HL-60/S4 treated with retinoic acid at 250 ng/mL for 4 days and 3 days (cell line): ENCODE measurements around the gene MRNIP.
"Not testable (repeated sequence)": the region's sequence is repeated elsewhere in the genome, so short reads cannot be mapped to it uniquely, and the experiment has no call there.

Source experiments
- in situ Hi-C: fragments of 300-500 bp; cut with MboI; formaldehyde crosslinking; loops from 2 replicates; pipeline ENCODE4 v1.7.0; 2022; ENCODE audit warnings: low sequenced_read_pairs

MRNIP gene

DNA sequence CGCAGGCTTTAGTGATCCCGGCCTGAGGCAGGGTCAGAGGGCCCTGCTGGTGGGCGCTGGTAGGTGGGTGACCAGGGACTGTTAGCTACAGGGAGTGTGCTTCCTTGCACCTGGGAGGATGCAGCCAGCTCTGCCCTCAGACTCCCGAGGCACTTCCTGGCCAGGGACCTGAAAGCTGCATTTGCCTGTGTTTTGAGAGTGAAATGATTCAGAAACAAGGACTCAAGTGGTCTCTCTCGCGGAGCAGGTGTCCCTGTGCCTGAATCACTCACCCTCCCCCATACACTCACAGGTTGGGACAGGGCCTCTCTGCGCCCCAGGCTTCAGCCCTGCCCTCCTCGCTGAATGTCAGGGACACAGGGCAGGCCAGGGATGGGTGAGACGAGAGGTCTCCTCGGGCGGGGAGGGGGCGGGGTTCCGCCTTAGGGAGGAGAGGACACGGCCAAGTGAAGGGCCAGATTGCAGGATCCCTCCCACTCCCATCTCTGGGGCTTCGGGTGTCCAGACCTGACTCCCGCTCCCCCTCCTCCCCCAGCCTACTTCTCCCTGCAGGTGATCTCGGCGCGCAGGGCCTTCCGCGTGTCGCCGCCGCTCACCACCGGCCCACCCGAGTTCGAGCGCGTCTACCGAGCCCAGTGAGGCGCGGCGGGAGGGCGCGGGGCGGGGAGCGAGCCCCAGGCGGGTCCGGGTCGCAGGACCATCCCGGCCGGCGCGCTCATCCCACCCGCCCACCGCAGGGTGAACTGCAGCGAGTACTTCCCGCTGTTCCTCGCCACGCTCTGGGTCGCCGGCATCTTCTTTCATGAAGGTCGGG lies 63.4 kb downstream of the MRNIP start:
- in situ Hi-C loops = no loop called here

DNA sequence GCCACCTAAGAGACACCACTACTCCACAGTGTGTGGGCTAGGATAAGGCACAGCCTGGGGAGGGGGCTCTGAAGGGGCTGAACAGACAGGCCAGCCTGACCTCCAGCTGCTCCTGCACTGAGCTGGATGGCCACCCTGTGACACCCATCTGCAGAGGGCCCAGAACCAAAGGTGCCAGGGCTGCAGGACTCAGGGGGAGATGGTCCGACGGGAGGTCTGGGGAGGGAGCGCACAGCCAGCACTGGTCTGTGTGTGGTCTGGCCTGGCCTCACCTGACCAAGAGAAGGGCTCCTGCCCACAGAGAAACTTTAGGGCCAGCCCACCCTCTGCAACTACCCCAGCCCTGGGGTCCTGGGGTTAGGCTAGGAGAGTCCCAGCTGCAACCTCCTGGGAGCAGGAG lies 64.0 kb downstream of the MRNIP start:
- in situ Hi-C loops = no loop called here

DNA sequence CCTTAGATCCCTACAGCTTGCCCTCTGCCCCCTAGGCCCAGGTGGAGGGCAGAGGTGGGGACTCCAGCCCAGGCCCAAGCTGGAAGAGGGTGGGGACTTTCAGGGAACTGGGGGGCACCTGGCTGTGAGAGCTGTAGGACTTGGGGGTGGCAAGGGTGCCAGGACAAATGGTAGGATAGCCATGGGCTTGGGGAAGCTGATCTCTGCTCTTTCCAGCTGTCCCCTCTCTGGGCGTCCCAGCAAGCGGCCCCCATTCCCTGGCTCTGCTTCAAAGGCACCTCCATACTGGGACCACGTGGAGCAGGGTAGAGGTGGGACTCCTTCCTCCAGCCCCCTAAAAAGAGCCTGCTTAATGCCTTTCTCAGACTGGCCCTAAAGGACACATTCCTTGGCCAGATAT lies 64.4 kb downstream of the MRNIP start:
- in situ Hi-C loops = no loop called here

DNA sequence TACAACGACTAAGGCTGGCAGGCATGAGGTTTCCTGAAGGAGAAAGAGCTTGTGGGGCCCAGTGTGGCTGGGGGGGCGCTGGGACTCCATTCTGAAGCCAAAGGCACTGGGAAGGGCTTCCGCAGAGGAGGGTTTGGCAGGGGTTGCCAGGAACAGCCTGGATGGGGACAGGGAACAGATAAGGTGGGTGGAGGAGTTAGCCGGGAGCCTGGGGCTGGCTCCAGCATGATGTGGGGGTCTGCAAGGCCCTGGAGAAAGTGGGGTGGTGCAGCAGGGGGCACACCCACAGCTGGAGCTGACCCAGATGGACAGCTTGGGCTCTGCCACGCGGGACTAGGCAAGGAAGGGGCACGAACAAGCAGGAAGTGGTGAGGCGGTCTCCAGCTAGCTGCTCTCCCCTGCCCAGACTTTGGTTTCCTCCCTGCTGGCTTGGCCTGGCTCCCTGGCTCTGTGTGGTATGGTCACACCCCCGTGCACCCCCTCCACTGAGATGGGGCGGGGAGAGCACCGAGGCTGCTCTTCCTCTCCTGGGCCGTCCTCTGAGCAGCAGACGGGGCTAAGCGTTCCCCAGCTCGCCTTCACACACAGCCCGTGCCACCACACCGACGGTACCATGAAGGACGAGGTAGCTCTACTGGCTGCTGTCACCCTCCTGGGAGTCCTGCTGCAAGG lies 65.0 kb downstream of the MRNIP start, which contains the start of gene LTC4S:
LTC4S (plus strand) TSS at position 519 of the 672 bp plus-strand sequence; CDS start at position 614, 95 bp downstream.
- in situ Hi-C loops = no loop called here

DNA sequence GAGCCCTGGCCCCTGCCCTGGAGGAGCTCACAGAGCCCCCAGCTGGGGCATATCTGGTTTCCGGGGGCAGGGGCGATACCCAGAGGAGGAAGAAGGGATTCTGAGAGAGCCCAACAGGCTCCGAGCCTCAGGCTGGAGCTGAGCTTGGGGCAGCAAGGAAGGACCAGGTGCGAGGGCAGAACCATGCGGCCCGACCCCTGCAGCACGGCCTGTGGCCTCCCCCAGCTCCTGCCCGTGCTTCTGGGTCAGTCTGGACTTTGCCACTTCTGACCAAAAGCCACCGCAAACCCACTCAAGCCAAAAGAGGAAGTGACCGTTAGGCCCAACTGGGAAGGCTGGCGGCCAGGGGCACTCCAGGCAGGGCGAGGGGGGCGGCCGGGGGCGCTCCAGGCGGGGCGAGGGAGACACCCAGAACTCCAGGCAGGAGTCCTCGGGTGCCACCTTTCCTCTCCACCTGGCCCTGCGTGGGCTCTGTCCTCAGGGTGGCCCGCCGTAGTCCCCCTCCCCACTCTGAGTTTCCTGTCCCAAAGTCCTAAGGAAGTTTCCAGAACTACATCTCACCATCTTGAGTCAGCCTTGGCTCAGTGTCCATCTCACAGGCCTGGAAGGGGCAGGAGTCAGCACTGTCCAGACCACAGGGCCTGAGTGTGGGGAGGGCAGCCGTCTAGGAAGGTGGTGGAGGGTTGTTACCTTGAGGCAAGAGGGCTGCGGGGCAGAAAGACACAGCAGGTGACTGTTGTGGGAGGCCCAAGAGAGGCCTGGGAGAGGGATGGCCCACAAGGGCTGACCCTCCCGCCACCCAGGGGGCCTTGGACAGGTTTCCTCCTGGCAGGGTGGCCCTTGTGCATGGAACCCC lies 65.8 kb downstream of the MRNIP start:
- in situ Hi-C loops = no loop called here

DNA sequence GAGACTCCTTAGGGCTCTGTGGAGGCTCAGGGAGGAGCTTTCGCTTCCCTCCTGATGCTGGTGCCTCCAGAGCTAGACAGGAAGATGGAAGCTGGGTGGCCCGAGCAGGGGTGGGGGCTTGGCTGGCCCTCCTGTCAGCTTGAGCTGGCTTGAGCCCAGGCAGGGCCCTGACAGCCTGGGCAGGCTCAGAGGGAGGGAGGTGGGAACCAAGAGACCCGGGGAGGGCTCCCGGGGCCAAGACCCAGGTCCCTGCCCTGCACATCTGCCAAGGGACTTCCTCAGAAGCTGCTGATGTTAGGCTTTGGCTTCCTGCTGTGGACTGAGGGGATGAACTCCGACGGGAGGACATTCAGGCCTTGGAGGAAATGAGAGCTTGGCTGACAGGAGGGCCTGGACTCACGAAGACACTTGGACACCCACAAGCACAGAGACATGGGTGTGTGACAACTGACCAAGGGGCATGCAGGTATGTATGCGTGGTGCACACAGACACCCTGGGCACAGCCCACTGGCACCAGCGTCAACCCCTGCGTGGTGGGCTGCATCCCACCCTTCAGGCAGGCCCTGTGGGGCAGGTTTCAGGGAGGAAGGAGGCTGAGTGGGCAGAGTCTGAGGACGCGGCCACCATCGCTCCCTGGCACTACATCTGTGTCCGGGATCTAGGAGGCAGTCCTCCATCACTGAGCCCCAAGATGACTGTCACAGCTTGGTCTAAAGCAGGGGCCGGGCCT lies 66.6 kb downstream of the MRNIP start:
- in situ Hi-C loops = no loop called here

DNA sequence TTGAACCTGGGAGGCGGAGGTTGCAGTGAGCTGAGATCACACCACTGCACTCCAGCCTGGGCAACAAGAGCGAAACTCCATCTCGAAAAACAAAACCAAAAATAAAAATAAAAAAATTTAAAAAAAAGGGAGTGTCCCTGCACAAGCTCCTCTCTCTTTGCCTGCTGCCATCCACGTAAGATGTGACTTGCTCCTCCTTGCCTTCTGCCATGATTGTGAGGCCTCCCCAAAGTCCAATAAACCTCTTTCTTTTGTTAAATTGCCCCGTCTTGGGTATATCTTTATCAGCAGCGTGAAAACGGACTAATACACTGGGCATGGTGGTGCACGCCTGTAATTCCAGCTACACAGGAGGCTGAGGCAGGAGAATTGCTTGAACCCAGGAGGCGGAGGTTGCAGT lies 69.3 kb downstream of the MRNIP start:
- in situ Hi-C loops = not testable (repeated sequence)

DNA sequence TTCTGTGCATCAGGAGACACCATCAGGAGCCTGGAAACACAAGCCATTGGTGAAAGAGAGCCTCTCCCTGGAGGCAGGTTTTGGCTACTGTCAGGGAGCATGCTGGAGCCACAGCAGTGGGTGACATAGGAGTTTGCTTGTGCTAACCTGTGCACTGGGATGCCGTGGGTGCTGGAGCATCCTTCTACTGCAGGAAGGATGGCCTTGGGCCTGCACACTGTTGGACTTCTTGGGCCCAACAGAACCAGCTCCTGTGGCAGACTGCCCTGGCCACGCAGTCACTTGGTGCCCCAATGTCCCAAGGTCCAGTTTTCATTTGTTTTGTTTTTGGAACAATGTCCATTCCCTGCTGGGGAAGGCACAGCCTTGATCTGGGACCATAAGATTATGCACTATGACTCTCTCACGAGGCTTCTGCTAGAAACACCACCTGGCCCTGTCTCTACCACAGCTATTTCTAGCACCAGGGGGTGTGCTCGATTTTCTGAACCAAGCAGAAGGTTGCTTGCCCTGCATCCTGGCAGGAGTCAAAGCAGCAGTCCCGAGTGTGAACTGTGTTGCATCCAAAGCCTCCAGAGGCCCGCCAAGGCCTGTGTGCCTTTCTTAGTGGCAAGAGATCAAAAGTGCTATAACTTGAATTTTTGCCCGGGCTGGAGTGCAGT lies 70.3 kb downstream of the MRNIP start:
- in situ Hi-C loops = no loop called here
